Measurements from ENCODE around the gene MCRIP1.

The MCRIP1 gene

DNA sequence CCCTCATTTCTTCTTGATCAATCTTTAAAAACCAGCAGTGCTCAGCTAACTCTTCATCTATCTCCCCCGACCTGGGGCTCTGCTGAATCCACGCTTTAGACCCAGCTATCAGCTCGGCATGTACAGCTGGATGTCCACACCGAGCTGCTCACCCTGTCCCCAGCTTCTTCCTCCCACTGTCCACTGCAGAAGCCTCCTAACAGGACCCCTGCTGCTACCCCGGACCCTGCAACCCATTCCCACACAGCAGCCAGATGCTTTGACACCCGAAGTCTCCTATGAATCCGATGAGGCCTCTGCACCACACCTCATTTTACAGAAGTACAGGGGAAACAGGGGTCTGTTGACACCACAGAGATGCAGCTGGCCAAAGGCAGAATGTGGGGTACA, 15.3 kb downstream of the MCRIP1 start:
- DNase-seq = no peak

DNA sequence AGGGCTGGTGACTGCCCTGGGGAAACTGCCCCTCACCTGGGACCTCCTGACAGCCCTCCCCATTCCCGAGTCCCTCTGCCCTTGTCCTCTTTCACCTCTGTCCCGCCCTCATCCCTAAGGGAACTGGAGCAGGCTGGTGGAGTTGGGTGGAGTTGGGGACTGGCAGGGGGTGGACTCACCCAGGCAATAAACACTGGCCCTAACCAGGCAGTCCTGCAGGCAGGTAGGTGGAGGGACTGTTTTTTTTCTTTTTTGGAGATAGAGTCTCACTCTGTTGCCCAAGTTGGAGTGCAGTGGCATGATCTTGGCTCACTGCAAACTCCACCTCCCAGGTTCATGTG, 17.5 kb downstream of the MCRIP1 start:
- no peak for DNase-seq

DNA sequence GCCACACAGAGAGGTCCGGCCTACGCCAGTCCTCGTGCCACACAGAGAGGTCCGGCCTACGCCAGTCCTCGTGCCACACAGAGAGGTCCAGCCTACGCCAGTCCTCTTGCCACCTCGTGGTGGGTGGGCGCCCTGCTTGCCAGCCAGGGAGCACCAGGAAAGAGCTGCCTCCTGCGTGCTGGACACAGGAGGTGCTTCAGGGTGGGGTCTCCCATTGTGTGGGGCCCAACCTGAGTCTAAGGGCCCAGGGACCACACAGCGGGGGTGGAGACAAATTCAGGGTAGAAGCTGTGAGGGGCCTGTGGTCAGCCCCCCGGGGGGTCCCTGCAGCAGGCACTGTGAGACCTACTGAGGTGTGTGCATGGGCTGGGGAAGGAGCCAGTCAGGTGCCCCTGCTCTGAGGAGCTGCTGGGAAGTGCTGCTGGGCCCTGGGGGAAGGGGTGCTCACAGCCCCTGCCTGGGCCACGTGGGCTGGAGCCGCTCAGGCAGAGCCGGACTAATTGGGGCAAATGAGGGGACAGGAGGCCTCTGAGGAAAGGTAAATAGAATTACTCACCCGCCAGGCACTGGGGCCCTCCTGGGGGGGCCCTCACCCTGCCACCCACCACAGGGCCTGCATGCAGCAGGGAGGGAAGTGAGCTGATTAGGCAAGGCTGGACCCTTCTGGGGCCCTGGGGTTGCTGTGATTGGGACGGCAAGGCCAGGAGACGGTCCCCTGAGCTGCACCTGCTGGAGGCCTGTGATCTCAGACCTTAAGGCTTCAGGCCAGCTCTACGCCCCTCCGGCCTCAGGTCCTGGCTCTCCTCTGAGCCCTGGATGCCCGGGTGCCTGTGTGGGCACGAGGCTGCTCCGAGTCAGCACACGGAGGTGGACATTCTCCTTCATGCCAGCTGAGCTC, 18.1 kb downstream of the MCRIP1 start:
- DNase-seq = no peak

GRCh38 chr17:81813861-81814683, 19.0 kb downstream of the MCRIP1 start:
- DNase-seq = no peak

GRCh38 chr17:81813371-81813684, 19.8 kb downstream of the MCRIP1 start:
- no peak for DNase-seq

- DNase-seq = no peak
Observed at GRCh38 chr17:81812571-81813370, 20.3 kb downstream of the MCRIP1 start.

DNA sequence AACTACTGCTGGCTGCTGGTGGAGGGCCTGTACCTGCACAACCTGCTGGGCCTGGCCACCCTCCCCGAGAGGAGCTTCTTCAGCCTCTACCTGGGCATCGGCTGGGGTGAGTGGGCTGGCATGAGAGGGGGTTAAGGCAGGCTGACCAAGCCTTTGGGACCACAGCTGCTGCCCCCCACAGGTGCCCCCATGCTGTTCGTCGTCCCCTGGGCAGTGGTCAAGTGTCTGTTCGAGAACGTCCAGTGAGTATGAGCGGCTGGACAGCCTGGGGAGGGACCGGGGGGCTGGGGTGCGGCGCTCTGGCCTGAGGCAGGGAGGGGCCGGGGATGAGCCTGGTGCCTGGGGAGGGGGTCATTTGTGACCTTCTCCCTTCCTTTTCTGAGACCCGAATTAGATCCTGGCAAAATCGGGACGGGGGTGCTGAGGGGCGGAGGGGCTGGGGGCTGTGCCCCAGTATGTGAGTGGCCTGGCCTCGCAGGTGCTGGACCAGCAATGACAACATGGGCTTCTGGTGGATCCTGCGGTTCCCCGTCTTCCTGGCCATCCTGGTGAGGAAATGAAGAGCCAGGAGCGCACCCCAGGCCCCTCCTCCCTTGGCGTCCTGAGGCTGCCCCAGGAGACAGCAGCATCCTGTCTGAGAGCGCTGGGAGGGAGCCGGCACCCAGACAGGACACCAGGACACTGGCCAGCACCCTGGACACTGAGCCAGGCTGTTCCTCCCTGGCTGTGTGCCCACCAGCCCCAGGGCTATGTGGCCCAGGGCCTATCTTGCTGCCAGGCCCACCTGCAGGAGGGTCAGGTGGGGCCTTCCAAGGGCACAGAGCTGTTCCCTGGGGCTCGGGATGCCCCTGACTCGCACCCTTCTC, 21.2 kb downstream of the MCRIP1 start:
- DNase-seq = no peak

DNA sequence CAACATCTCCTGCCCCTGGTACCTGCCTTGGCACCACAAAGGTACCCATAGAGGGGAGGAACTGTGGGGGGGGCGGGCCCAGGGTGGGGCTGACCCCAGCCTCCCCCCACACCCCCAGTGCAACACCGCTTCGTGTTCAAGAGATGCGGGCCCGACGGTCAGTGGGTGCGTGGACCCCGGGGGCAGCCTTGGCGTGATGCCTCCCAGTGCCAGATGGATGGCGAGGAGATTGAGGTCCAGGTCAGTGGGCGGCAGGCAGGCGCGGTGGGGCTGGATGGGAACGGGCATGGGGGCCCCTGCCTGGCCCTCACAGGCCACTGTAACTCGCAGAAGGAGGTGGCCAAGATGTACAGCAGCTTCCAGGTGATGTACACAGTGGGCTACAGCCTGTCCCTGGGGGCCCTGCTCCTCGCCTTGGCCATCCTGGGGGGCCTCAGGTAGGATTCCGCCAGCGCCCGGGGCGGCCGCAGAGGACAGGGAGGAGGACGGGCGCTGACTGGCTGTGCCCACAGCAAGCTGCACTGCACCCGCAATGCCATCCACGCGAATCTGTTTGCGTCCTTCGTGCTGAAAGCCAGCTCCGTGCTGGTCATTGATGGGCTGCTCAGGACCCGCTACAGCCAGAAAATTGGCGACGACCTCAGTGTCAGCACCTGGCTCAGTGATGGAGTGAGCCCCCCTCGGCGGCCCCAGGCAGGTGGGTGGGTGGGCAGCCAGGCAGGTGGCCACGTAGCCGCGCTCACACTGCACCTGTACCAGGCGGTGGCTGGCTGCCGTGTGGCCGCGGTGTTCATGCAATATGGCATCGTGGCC, 22.0 kb downstream of the MCRIP1 start:
- no peak for DNase-seq

GRCh38 chr17:81810476-81810875, 22.6 kb downstream of the MCRIP1 start:
- no peak for DNase-seq

GRCh38 chr17:81809556-81809998, 23.5 kb downstream of the MCRIP1 start:
- DNase-seq = no peak

DNA sequence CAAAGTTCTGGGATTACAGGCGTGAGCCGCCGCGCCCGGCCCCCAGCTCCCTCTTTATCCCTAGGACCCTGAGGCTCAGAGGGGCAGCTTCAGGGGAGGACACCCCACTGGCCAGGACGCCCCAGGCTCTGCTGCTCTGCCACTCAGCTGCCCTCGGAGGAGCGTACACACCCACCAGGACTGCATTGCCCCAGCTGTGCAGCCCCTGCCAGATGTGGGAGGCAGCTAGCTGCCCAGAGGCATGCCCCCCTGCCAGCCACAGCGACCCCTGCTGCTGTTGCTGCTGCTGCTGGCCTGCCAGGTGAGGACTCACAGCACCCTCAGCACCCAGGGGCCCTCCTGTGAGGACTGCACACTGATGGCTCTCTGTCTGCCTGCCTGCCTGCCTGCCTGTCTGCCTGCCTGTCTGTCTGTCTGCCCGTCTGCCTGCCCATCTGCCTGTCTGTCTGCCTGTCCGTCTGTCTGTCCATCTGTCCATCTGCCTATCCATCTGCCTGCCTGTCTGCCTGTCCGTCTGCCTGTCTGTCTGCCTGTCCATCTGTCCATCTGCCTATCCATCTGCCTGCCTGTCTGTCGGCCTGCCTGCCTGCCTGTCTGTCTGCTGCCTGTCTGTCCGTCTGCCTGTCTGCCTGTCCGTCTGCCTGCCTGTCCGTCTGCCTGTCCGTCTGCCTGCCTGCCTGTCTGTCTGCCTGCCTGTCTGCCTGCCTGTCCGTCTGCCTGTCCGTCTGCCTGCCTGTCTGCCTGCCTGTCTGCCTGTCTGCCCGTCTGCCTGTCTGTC, 24.1 kb downstream of the MCRIP1 start:
- DNase-seq = no peak

DNA sequence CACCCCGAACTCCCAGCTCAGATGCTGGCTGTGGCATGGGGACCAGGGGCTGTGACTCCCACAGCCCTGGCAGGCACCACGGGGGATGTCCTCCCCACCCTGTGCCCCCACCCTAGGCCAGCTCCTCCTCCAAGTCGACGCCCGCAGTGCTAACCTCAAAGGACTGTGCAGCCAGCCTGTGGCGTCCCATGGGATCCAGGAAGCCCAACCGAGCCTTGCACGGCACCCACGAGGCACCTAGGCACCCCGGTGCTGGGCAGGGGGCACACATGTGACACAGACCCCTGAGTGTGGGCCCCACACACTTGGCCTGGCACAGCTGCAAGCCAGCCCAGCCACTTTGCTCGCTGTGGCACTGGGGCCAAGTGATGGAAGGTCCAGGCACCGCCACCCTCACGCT, 25.3 kb downstream of the MCRIP1 start:
- no peak for DNase-seq

DNA sequence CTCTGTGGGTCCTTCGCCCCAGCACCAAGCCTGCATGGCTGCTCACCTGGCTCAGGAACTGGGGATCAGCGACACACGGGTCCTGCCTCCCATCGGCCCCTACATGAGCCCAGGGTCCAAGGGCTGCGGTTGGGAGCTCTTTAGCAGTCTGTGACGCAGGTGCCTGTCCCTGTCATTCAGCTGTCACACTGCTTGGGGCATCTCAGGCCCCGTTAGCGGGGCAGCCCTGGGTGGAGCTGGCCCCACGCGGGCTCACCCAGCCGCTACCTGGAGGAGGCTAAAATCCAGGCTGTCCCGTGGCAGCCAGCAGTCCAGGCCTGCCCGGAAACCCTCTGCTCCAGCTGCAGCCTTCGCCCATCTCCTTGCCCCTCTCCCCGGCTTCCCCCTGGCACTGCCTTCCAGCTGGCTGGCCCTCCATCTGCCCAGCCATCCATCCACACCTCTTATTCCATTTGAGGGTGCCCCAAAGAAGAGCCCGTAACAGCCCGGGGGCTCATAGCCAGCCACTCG, 25.8 kb downstream of the MCRIP1 start:
- no peak for DNase-seq

- DNase-seq = no peak
Observed at GRCh38 chr17:81806461-81807209, 26.5 kb downstream of the MCRIP1 start.

- no peak for DNase-seq
Observed at GRCh38 chr17:81805707-81806460, 27.2 kb downstream of the MCRIP1 start.

GRCh38 chr17:81804559-81805399, 28.3 kb downstream of the MCRIP1 start:
- no peak for DNase-seq

GRCh38 chr17:81803728-81804558, 29.1 kb downstream of the MCRIP1 start, which contains the start of gene GCGR:
Gene GCGR (plus strand): TSS chr17:81804150. CDS start chr17:81809019, 4,869 bp downstream.
- no peak for DNase-seq
